GM19372 (cell line): ENCODE results near the gene SPDYE3.
A peak's percentile ranks its signal among the peaks of the same experiment; 100 is the strongest.

Experiments used
- ATAC-seq: cut with Tn5 transposase; IDR thresholded peaks from one replicate; pipeline ENCODE4 v1.9.1; 2021; ENCODE audit warnings: mild to moderate bottlenecking, low read depth, moderate library complexity; ENCODE audit not compliant: unreplicated experiment

The SPDYE3 gene

GRCh38 chr7:100369105-100369504 lies 61.6 kb downstream of the SPDYE3 start:
- ATAC-seq = peak; percentile 77

- no peak for ATAC-seq
Observed at GRCh38 chr7:100370303-100370702, 62.8 kb downstream of the SPDYE3 start.

DNA sequence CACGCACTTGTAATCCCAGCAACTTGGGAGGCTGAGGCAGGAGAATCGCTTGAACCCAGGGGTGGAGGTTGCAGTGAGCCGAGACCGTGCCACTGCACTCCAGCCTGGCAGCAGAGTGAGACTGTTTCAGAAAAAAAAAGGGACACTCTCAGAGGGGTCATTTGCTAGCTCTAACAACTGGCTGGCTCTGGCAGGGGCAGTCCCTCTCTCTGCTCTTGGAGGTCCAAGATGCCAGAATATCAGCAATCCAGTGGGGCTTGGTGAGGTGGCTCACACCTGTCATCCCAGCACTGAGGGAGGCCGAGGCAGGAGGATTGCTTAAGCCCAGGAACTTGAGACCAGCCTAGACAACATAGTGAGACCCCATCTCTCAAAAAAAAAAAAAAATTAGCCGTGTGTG lies 63.2 kb downstream of the SPDYE3 start:
- no peak for ATAC-seq

GRCh38 chr7:100371561-100372171 lies 64.2 kb downstream of the SPDYE3 start:
- ATAC-seq = no peak
